Measurements from ENCODE around the gene TMEM120B. TPM values are rescaled to one million over a fixed set of nuclear protein-coding genes. Genes with fewer than 3 reads are reported as not detected.
"Not testable (repeated sequence)": the region's sequence is repeated elsewhere in the genome, so short reads cannot be mapped to it uniquely, and the experiment has no call there.

The TMEM120B gene
- total RNA-seq = 10 to 100 TPM in 1 of 2 donors, 1 to 10 TPM in 1; 7.1 to 10.1 TPM

DNA sequence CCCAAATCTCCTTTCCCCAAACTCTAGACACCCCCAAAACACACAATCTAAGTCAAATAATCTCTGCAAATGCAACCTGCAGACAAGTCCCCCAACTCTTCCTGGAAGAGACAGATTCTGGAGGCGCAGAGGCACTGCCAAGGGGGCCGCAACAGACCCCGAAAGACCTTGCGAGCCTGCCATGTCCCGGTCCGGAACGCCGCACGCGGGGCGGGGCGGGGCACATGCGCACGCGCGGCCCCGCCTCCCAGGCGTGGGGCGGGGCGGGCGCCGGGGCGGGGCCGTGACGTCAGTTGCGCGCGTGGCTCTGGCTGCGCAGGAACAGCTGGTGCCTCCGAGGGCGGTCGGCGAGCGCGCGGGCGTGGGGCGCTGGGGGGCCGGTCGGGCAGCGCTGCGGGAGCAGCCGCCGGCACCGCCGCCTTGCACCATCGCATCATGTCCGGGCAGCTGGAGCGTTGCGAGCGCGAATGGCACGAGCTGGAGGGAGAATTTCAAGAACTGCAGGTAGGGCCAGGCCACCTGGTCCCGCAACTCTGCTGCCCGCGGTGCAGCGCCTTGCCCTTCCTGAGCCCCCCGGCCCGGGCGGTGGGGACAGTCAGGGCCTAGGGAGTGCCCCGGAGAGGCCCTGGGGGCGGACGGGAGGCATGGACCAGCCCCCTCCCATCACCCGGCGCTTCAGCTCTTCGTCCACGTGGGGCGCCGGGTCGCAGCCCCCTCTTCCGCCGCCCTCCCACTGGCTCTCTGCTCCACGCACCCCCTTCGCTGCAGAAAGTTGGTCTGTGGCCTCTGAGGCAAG, at the start of gene TMEM120B:
TSS of gene TMEM120B (plus strand) at position 292 of the 796 bp plus-strand sequence. CDS start at position 436, 144 bp downstream.
- peak within 1 kb of the TSS; percentile 87 to 99 for H3K4me3 Mint-ChIP-seq
- peak; percentile 94 for ATAC-seq (replicated peaks in 1 of 2)
- peaks cover 0 to 3% of the 10 kb centered on the region in 2 donors for H3K36me3 Mint-ChIP-seq (ENCODE audit: insufficient read depth in 2 of 2)
- peak within 1 kb of the TSS; percentile 95 for H3K27ac Mint-ChIP-seq
- DNase-seq = peak; percentile 85 to 93
- no peaks in the 10 kb centered on the region for H3K9me3 Mint-ChIP-seq
- H3K27me3 Mint-ChIP-seq (ENCODE audit: low read depth) = no peaks in the 10 kb centered on the region
- H3K4me1 Mint-ChIP-seq (ENCODE audit: low read depth) = peaks cover 37% of the 10 kb centered on the region

DNA sequence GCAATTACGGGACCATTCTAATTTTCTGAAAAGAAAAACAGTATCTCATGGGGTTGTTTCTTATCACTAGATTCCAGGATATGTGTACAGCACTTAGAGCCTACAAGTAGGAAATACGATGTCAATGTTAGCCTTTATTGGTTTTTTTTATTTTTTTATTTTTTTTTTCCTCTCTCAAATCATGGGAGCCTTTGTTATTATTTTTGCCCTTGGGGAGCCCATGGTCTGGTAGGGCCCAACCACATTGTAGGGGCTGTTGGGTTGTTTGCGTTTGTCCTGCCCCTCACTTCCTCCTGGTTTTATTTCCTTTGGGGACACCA, 49.0 kb upstream of the TMEM120B start:
- Mint-ChIP-seq H3K27ac (peak overlapping the region; percentile 85), H3K9me3 (no peaks in the 10 kb centered on the region), H3K27me3 (ENCODE audit: low read depth) (no peaks in the 10 kb centered on the region), H3K4me3 (peak overlapping the region; percentile 92 to 93), H3K36me3 (ENCODE audit: insufficient read depth in 2 of 2) (peaks cover 3% of the 10 kb centered on the region in 2 donors), H3K4me1 (ENCODE audit: low read depth) (peaks cover 72% of the 10 kb centered on the region)
- ATAC-seq (replicated peaks in 1 of 2) (no peak), DNase-seq (no peak)

DNA sequence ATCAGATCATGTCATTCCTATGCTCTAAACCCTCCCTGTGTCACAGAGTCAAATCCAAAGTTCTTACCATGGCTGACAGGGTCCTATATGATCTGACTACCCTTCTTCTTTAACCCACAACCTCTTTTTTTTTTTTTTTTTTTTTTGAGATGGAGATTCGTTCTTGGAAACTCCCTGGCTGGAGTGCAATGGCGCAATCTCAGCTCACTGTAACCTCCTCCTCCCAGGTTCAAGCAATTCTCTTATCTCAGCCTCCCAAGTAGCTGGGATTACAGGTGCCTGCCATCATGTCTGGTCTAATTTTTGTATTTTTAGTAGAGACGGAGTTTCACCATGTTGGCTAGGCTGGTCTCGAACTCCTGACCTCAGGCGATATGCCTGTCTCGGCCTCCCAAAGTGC, 45.7 kb upstream of the TMEM120B start:
- H3K36me3 Mint-ChIP-seq (ENCODE audit: insufficient read depth in 2 of 2); H3K27me3 Mint-ChIP-seq (ENCODE audit: low read depth); DNase-seq; ATAC-seq (replicated peaks in 1 of 2); H3K9me3 Mint-ChIP-seq; H3K4me3 Mint-ChIP-seq: not testable (repeated sequence)
- Mint-ChIP-seq H3K27ac (peak overlapping the region; percentile 62), H3K4me1 (ENCODE audit: low read depth) (peaks cover 59% of the 10 kb centered on the region)

DNA sequence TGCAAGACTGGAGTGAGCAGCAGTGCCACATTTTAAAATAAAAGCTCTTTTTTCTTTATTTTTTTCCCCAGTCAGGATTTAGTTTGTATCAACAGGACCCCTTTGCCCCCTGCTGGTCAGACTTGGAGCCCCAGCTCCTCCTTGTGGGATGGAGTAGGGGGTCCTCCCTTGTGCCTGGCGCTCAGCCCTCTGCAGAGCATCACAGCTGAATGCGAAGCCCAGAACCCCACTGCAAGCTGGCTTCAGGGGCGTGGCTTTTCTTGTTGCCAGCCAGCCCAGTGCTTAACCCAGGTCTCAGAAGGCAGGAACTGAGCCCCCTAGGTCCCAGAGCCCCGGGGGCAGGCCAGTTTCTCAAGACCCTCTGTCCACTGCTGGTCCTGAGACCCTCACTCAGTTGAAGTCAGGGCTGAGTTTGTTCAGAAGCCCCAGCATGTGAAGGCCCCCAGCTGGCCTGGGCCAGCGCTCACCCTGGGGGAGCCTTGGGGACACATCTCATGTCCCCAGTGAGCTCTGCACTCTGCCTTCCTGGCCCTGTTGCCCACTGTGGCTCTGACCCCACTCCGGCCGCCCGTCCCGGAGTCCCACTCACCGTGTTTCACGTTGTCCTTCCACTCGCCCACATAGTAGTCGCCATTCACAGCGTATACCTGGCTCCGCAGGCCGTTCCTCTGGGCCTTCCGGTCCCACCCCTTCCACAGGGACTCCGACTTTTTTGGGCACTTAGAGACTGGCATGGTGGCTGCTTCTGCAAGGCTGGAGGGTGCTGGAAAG, 43.6 kb upstream of the TMEM120B start:
- Mint-ChIP-seq H3K9me3 (no peaks in the 10 kb centered on the region), H3K36me3 (ENCODE audit: insufficient read depth in 2 of 2) (peaks cover 3% of the 10 kb centered on the region in 2 donors), H3K27ac (no peak overlapping the region), H3K4me3 (no peak overlapping the region), H3K4me1 (ENCODE audit: low read depth) (peaks cover 64% of the 10 kb centered on the region), H3K27me3 (ENCODE audit: low read depth) (no peaks in the 10 kb centered on the region)
- ATAC-seq (replicated peaks in 1 of 2) (no peak), DNase-seq (peak; percentile 56 to 64)

DNA sequence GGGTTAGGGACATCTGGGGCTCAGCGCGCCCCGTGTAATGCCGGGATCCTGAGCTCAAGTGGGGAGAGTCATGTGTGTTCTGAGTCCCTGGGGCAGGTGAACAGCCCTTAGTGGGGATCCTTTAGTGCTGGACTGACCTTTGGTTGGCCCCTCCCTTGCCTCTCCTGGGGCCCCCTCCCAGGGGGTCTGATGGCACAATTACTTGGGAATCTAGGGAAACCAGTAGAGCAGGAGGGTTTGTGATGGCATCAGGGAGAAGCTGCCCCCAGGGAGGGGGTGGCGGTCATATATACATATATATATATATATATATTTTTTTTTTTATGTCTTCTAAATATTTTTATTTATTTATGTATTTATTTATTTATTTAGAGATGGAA, 43.0 kb upstream of the TMEM120B start, which contains the start of gene MORN3:
TSS of gene MORN3 (minus strand) at position 134 of the 380 bp plus-strand sequence. CDS start 171 bp downstream, outside the sequence.
- H3K27ac Mint-ChIP-seq = no peak within 1 kb of the TSS
- peaks cover 0 to 3% of the 10 kb centered on the region in 2 donors for H3K36me3 Mint-ChIP-seq (ENCODE audit: insufficient read depth in 2 of 2)
- H3K27me3 Mint-ChIP-seq (ENCODE audit: low read depth) = no peaks in the 10 kb centered on the region
- ATAC-seq (replicated peaks in 1 of 2) (no peak), DNase-seq (no peak)
- peaks cover 64% of the 10 kb centered on the region for H3K4me1 Mint-ChIP-seq (ENCODE audit: low read depth)
- H3K4me3 Mint-ChIP-seq = no peak within 1 kb of the TSS
- H3K9me3 Mint-ChIP-seq = no peaks in the 10 kb centered on the region

DNA sequence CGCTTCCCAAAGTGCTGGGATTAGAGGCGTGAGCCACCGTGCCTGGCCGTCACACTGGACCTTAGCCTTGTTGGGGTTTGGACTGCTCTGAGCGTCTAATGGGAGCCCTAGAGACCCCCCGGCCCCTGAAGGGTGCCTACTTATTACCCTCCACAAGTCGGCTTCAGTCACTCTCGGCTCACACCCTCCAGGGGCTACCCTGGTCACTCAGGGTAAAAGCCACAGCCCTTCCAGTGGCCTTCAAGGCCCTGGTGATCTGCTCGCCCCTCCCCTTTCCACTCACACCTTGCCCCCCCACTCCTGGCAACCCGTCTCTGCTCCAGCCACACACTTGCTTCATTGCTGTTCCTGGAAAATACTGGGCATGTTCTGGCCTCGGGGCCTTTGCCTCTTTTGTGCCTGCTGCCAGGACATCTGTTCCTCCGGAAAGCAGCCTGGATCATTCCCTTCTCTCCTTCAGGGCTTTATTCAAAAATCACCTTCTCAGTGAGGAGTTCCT, 39.5 kb upstream of the TMEM120B start:
- Mint-ChIP-seq H3K9me3 (no peaks in the 10 kb centered on the region), H3K4me3 (peak overlapping the region; percentile 95 to 97), H3K36me3 (ENCODE audit: insufficient read depth in 2 of 2) (no peaks in the 10 kb centered on the region), H3K4me1 (ENCODE audit: low read depth) (peaks cover 42% of the 10 kb centered on the region), H3K27ac (peak overlapping the region; percentile 98), H3K27me3 (ENCODE audit: low read depth) (no peaks in the 10 kb centered on the region)
- ATAC-seq (replicated peaks in 1 of 2) = no peak
- DNase-seq = peak in 1 of 2 donors; percentile 15

DNA sequence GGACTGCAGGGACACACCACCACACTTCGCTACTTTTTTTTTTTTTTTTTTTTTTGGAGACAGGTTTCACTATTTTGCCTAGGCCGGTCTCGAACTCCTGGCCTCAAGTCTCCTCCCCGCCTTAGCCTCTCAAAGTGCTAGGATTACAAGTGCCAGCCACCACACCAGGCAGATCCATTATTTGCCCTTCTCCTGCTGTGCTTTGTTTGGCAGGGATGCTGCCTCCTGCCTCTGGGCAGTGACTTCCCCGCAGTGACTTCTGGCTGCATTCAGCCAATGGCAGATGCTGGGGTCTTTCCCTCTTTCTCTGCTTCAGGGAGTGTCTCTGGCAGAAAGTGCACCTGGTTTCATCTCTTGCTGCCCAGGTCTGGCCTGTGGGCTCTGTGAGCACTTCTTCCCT, 36.4 kb upstream of the TMEM120B start:
- Mint-ChIP-seq H3K36me3 (ENCODE audit: insufficient read depth in 2 of 2) (no peaks in the 10 kb centered on the region), H3K27me3 (ENCODE audit: low read depth) (no peaks in the 10 kb centered on the region), H3K27ac (no peak overlapping the region), H3K4me1 (ENCODE audit: low read depth) (peaks cover 29% of the 10 kb centered on the region), H3K9me3 (no peaks in the 10 kb centered on the region), H3K4me3 (no peak overlapping the region)
- DNase-seq (no peak), ATAC-seq (replicated peaks in 1 of 2) (no peak)

DNA sequence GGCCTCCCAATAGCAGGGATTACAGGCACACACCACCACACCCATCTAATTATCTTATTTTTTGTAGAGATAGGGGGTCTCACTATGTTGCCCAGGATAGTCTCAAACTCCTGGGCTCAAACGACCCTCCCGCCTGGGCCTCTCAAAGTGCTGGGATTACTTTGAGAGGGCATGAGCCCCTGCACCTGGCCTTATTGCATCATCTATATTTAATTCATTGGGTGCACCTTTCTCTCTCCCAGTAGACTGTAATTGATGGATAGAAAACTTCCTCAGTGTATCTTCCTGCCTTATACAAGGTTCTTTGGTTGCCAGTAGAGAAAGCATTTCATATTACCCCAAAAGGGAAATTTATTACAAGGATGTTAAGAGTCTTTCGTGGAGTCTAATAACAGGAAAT, 34.2 kb upstream of the TMEM120B start:
- H3K9me3 Mint-ChIP-seq = no peaks in the 10 kb centered on the region
- H3K27ac Mint-ChIP-seq = no peak overlapping the region
- H3K4me1 Mint-ChIP-seq (ENCODE audit: low read depth) = peaks cover 18% of the 10 kb centered on the region
- ATAC-seq (replicated peaks in 1 of 2) (no peak), DNase-seq (no peak)
- no peaks in the 10 kb centered on the region for H3K36me3 Mint-ChIP-seq (ENCODE audit: insufficient read depth in 2 of 2)
- H3K4me3 Mint-ChIP-seq = no peak overlapping the region
- H3K27me3 Mint-ChIP-seq (ENCODE audit: low read depth) = no peaks in the 10 kb centered on the region

DNA sequence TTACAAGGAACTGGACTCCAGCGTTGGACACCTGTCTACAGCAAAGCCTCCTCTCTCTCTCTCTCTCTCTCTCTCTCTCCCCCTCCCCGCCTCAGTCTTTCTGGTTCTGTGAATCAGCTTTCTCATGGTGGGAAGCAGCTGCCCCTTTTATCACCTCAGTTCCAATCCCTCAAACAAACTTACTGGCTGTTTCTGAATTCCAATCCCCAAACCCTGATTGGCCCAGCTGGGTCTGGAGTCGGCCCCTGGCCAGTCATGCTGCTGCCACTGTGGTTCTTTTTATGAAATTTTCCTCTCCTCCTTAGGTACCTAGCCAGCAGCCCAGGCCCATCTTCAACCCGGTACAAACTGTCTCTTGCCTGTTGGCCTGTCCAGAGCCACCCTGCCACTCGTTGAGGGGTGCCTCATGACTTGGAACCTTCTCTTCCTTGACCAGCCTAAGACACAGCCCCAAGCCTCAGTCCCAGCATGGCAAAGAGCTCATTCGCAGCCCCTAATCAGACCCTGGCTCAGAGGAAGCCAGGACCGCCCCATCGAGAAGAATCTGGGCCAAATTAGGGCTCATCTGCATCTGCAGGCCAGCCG, 33.7 kb upstream of the TMEM120B start:
- ATAC-seq (replicated peaks in 1 of 2) (no peak), DNase-seq (no peak)
- H3K4me1 Mint-ChIP-seq (ENCODE audit: low read depth) = peaks cover 13% of the 10 kb centered on the region
- peak overlapping the region; percentile 7 for H3K27ac Mint-ChIP-seq
- H3K4me3 Mint-ChIP-seq = no peak overlapping the region
- H3K27me3 Mint-ChIP-seq (ENCODE audit: low read depth) = no peaks in the 10 kb centered on the region
- no peaks in the 10 kb centered on the region for H3K36me3 Mint-ChIP-seq (ENCODE audit: insufficient read depth in 2 of 2)
- no peaks in the 10 kb centered on the region for H3K9me3 Mint-ChIP-seq

DNA sequence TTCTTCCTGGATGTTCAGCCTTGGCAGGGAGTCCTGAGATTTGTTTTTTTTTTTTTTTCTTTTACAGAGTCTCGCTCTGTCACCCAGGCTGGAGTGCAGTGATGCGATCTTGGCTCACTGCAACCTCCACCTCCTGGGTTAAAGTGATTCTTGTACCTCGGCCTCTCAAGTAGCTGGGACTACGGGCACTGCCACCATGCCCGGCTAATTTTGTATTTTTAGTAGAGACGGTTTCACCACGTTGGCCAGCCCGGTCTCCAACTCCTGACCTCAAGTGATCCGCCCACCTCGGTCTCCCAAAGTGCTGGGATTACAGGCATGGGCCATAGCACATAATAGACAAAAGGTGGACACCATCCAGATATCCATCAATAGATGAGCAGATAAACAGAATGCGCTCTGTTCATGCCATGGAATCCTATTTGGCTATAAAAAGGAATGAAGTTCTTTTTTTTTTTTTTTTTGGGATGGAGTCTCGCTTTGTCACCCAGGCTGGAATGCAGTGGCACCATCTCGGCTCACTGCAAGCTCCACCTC, 32.8 kb upstream of the TMEM120B start:
- H3K4me1 Mint-ChIP-seq (ENCODE audit: low read depth); ATAC-seq (replicated peaks in 1 of 2); H3K9me3 Mint-ChIP-seq; DNase-seq; H3K27me3 Mint-ChIP-seq (ENCODE audit: low read depth); H3K36me3 Mint-ChIP-seq (ENCODE audit: insufficient read depth in 2 of 2); H3K4me3 Mint-ChIP-seq; H3K27ac Mint-ChIP-seq: not testable (repeated sequence)

DNA sequence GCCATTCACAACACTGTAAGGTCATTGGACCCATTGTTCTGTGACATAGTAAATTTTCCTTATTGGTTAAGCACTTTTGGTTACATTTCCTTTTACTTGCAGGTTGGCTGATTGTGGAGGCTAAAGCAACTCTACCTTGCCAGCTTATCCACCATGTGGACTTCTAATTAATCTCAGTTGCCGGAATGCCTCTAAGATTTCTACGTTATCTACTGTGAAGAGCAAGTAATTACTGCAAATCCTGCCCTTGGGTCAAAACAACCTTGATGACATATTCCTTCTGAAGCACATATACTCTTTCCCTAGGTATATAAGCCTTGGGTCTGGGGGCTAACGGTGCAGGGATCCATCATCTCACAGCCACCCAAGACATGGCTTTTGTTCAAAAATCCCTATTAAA, 23.6 kb upstream of the TMEM120B start:
- Mint-ChIP-seq H3K4me1 (ENCODE audit: low read depth) (peaks cover 12% of the 10 kb centered on the region), H3K27me3 (ENCODE audit: low read depth) (no peaks in the 10 kb centered on the region), H3K27ac (no peak overlapping the region), H3K36me3 (ENCODE audit: insufficient read depth in 2 of 2) (peaks cover 0 to 2% of the 10 kb centered on the region in 2 donors), H3K9me3 (no peaks in the 10 kb centered on the region), H3K4me3 (no peak overlapping the region)
- DNase-seq (no peak), ATAC-seq (replicated peaks in 1 of 2) (no peak)

DNA sequence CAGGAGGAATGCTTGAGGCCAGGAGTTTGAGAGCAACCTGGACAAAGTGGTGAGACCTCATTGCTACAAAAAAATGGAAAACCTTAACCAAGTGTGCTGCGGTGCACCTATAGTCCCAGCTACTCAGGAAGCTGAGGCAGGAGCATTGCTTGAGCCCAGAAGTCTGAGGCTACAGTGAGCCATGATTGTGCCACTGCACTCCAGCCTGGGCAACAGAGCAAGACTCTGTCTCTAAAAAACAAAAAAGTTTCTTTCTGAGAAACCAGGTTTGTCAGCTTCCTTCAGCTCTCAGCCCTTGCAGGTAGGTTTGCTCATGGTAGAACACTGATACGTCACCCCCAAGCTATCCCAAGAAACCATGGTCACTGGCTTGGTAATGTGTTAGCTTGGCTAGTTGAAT, 23.1 kb upstream of the TMEM120B start:
- Mint-ChIP-seq H3K4me1 (ENCODE audit: low read depth) (peaks cover 12% of the 10 kb centered on the region), H3K36me3 (ENCODE audit: insufficient read depth in 2 of 2) (peaks cover 0 to 2% of the 10 kb centered on the region in 2 donors), H3K27ac (no peak overlapping the region), H3K4me3 (no peak overlapping the region), H3K27me3 (ENCODE audit: low read depth) (no peaks in the 10 kb centered on the region), H3K9me3 (no peaks in the 10 kb centered on the region)
- ATAC-seq (replicated peaks in 1 of 2) (no peak), DNase-seq (no peak)

DNA sequence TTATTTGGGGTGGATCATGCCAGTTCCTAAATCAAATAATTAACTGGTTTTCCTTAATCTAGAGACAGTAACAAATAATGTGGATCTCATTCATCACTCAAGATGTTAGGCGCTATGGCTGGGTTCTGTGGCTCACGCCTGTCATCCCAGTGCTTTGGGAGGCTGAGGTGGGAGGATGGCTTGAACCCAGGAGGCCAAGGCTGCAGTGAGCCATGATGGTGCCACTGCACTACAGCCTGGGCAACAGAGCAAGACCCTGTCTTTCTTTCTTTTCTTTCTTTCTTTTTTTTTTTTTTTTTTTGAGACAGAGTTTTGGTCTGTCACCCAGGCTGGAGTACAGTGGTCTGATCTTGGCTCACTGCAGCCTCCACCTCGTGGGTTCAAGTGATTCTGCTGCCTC, 19.8 kb upstream of the TMEM120B start:
- ATAC-seq (replicated peaks in 1 of 2); H3K27ac Mint-ChIP-seq; H3K27me3 Mint-ChIP-seq (ENCODE audit: low read depth); DNase-seq; H3K36me3 Mint-ChIP-seq (ENCODE audit: insufficient read depth in 2 of 2); H3K4me3 Mint-ChIP-seq; H3K9me3 Mint-ChIP-seq; H3K4me1 Mint-ChIP-seq (ENCODE audit: low read depth): not testable (repeated sequence)

All from activated T-cell treated with anti-CD3 and anti-CD28 coated beads, Interleukin-2, amount 50 U/mL, for 72 hours (primary cell).